Prostate gland (tissue), 2 donors: Measurements from ENCODE around the gene RAB8A. TPM values are rescaled to one million over a fixed set of nuclear protein-coding genes. Genes with fewer than 3 reads are reported as not detected.

ENCODE experiments used
- DNase-seq: peaks from one replicate; pipeline ENCODE4 v3.0.0-alpha.2; 2019; ENCODE audit warnings: low spot score
- H3K27ac ChIP-seq, 2 donors: fragments of 200-600 bp; sonication (generic); 2 replicates each; pipeline ENCODE4 v1.5.1; 2017 to 2019
- H3K27me3 ChIP-seq: fragments of 200-600 bp; sonication (generic); replicated peaks from 2 replicates; pipeline ENCODE4 v1.5.1; 2019; ENCODE audit not compliant: insufficient read depth
- H3K36me3 ChIP-seq, 2 donors: fragments of 200-600 bp; sonication (generic); 1 replicate in 1 of 2; 2 replicates in 1 of 2; pipeline versions ENCODE4 v1.5.1 to v1.8.1; 2017 to 2019
- H3K4me1 ChIP-seq: fragments of 200-600 bp; sonication (generic); replicated peaks from 2 replicates; pipeline ENCODE4 v1.5.1; 2019
- H3K4me3 ChIP-seq, 2 donors: fragments of 200-600 bp; sonication (generic); 2 replicates each; pipeline ENCODE4 v1.5.1; 2017 to 2019
- H3K9me3 ChIP-seq: fragments of 200-600 bp; sonication (generic); 2 replicates; pipeline ENCODE4 v1.5.1; 2017
- POLR2A ChIP-seq: fragments of 450-650 bp; IDR thresholded peaks from one replicate; pipeline ENCODE4 v1.6.1; 2016; ENCODE audit warnings: antibody characterized with exemption, mild to moderate bottlenecking
- POLR2AphosphoS5 ChIP-seq: sonication (generic); formaldehyde crosslinking; IDR thresholded peaks from one replicate; pipeline ENCODE4 v1.6.1; 2017; ENCODE audit warnings: antibody characterized with exemption
- WGBS: methylation state at CpG from one replicate; pipeline ENCODE4 v1.1.5; 2018; 5-methylcytosine and 5-hydroxymethylcytosine counted together
- intact Hi-C: fragments of 100-400 bp; cut with DNase I; formaldehyde crosslinking; loops from one replicate; pipeline ENCODE4 v1.14.2; 2022
- total RNA-seq, 2 donors: library from RNA; depleted of rRNA; stranded (reverse); fragments of >200 nt; gene quantifications; one replicate each; pipeline ENCODE4 v1.1.0, GENCODE V29; 2016
- TF ChIP-seq, protein P1 (sequence below), 4 experiments: fragments of 200-600 bp in 2 of 4; fragments of 450-650 bp in 2 of 4; sonication (generic) in 2 of 4; IDR thresholded peaks; 1 replicate in 3 of 4; 2 replicates in 1 of 4; pipeline ENCODE4 v1.5.1; 2016 to 2019; ENCODE audit warnings: antibody characterized with exemption in 4 of 4, mild to moderate bottlenecking in 2 of 4, moderate library complexity in 2 of 4

The RAB8A gene
- total RNA-seq, 2 donors from 2014 or later: 67.8 to 70.5 TPM

DNA sequence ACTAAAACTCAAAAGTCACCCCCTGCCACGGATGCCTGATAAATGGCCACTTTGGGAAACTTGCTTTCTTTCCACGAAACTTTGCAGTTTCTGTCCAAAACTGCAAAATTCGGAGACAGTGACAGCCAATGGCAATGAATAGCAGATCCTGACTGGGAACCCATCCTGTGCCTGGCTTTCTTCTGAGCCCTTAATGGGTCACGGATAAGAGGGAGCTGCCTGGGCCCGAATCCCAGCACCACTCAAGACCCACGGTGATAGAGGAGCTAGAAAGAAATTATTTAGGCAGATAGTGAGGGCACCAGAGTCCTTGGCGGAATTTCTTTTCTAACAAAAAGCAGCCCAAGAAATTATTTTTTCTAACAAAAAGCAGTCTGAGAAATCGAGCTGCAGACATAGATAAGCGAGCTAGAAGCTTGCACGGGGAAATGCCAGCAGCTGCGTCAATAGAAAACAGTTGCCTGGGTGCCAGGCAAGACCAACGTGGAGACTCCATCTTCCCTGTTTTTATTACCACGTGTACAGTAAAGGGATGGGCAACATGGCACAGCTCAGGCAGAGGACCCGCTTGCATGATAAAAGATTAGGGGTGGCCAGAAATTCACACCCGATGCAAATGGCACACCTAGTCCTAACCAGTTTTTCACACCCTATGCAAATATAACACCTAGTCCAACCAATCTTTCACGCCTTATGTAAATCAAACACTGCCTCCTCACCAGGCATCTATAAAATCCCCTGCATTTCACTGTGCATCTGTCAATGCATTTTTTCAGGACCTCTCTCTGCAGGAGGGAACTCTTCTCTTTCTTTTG is 24.7 kb downstream of the RAB8A start:
- intact Hi-C loops: no loop called here
- 54% methylated on average over 16 of the region's 16 CpGs for whole genome bisulfite sequencing
- no peak overlapping the region for H3K4me3 ChIP-seq
- H3K36me3 ChIP-seq: peaks cover 6 to 23% of the 10 kb centered on the region in 2 donors
- no peaks in the 10 kb centered on the region for H3K9me3 ChIP-seq
- TF ChIP-seq, protein P1, sequence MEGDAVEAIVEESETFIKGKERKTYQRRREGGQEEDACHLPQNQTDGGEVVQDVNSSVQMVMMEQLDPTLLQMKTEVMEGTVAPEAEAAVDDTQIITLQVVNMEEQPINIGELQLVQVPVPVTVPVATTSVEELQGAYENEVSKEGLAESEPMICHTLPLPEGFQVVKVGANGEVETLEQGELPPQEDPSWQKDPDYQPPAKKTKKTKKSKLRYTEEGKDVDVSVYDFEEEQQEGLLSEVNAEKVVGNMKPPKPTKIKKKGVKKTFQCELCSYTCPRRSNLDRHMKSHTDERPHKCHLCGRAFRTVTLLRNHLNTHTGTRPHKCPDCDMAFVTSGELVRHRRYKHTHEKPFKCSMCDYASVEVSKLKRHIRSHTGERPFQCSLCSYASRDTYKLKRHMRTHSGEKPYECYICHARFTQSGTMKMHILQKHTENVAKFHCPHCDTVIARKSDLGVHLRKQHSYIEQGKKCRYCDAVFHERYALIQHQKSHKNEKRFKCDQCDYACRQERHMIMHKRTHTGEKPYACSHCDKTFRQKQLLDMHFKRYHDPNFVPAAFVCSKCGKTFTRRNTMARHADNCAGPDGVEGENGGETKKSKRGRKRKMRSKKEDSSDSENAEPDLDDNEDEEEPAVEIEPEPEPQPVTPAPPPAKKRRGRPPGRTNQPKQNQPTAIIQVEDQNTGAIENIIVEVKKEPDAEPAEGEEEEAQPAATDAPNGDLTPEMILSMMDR (IDR thresholded peaks at IDR 0.05): no peak
- TF ChIP-seq POLR2AphosphoS5 (no peak), POLR2A (no peak)
- H3K27ac ChIP-seq: no peak overlapping the region
- DNase-seq: no peak
- no peaks in the 10 kb centered on the region for H3K27me3 ChIP-seq
- no peaks in the 10 kb centered on the region for H3K4me1 ChIP-seq

DNA sequence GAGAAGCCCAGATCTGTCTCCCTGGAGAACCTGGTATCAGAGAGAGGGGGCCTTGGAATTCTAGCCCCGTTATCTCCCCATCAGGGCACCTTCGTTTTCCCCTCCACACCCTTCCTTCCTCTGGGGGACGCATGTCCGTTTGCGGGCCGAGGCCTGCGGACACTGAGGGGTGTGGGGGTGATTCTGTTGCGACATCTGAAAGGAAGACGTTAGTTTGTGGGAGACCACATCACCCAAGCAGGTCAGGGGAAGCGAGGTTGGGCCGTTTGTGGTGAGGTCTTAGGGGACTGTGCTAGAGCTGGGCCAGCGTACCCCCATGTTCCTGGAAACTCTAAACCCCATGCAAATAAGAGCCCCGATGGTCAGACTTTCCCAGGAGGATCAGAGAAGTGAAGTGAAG is 28.1 kb downstream of the RAB8A start:
- intact Hi-C loops: no loop called here
- 68% methylated on average over 13 of the region's 13 CpGs for WGBS
- no peaks in the 10 kb centered on the region for H3K4me1 ChIP-seq
- TF ChIP-seq, protein P1 (IDR thresholded peaks at IDR 0.05): no peak
- TF ChIP-seq POLR2AphosphoS5 (no peak), POLR2A (no peak)
- H3K4me3 ChIP-seq: no peak overlapping the region
- no peaks in the 10 kb centered on the region for H3K27me3 ChIP-seq
- H3K36me3 ChIP-seq: no peaks in the 10 kb centered on the region
- no peak overlapping the region for H3K27ac ChIP-seq
- H3K9me3 ChIP-seq: no peaks in the 10 kb centered on the region
- DNase-seq: no peak

DNA sequence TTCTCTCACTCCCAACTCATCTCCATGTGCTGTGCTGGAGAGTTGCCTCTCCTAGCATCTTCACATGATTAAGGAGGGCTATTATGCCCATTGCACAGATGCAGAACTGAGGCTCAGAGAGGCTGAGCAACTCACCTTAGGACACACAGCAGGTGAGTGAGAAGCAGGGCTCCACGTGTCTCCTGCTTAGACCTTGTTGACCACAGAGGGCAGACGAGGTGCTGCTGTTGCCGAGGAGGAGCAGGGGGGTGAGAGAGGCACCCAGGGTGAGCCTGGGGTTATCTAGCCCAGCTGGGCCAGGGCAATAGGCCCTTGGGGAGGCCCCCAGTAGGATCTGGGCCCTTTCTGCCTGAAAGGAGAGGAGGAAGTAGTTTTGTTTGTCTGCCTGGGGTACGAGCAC is 29.4 kb downstream of the RAB8A start:
- no peak overlapping the region for H3K4me3 ChIP-seq
- TF ChIP-seq, protein P1 (IDR thresholded peaks at IDR 0.05): no peak
- TF ChIP-seq POLR2A (no peak), POLR2AphosphoS5 (no peak)
- no peaks in the 10 kb centered on the region for H3K36me3 ChIP-seq
- no peak overlapping the region for H3K27ac ChIP-seq
- intact Hi-C loops: no loop called here
- no peaks in the 10 kb centered on the region for H3K27me3 ChIP-seq
- H3K4me1 ChIP-seq: no peaks in the 10 kb centered on the region
- H3K9me3 ChIP-seq: no peaks in the 10 kb centered on the region
- no peak for DNase-seq
- 61% methylated on average over 4 of the region's 4 CpGs for WGBS

DNA sequence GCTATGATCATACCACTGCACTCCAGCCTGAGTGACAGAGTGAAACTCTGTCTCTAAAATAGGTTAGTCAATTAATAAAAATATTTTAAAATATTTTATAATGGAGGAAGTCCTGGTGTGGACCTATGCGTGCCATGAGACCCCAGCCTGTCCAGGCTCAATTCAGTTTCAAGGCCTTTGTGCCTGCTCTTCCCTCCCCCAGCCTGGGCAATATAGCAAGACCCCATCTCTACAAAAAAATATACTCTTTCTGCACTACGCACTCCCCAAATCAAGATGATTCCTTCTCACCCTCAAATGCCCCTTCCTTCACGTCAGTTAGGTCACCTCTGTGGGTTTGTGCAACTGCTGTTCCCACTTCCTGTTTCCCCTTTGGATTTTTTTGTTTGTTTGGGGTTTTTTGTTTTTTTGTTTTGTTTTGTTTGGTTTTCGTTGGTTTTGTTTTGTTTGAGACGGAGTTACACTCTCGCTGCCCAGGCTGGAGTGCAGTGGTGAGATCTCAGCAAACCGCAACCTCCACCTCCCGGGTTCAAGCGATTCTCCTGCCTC is 30.4 kb downstream of the RAB8A start:
- H3K27ac ChIP-seq: no peak overlapping the region
- no peak overlapping the region for H3K4me3 ChIP-seq
- no peaks in the 10 kb centered on the region for H3K27me3 ChIP-seq
- intact Hi-C loops: no loop called here
- WGBS: 83% methylated on average over 9 of the region's 9 CpGs
- H3K36me3 ChIP-seq: no peaks in the 10 kb centered on the region
- DNase-seq: no peak
- no peaks in the 10 kb centered on the region for H3K9me3 ChIP-seq
- TF ChIP-seq POLR2A (no peak), POLR2AphosphoS5 (no peak)
- TF ChIP-seq, protein P1 (IDR thresholded peaks at IDR 0.05): no peak
- H3K4me1 ChIP-seq: no peaks in the 10 kb centered on the region
